Esophagus (tissue), 2 donors: Measurements from ENCODE around the gene TMEM117. TPM values are rescaled to one million over a fixed set of nuclear protein-coding genes. Genes with fewer than 3 reads are reported as not detected.

Experiments used
- H3K27ac ChIP-seq, 2 donors: one replicate each; pipeline ENCODE4 v1.5.1; 2013; ENCODE audit warnings: low read depth in 2 of 2, mild to moderate bottlenecking in 2 of 2, inconsistent platforms in 1 of 2, low read length in 1 of 2, moderate library complexity in 1 of 2
- H3K27me3 ChIP-seq, 2 donors: one replicate each; pipeline ENCODE4 v1.6.1; 2013; ENCODE audit warnings: low read length in 2 of 2, control low read depth in 1 of 2, mild to moderate bottlenecking in 1 of 2; ENCODE audit not compliant: insufficient read depth in 2 of 2, control insufficient read depth in 1 of 2
- H3K36me3 ChIP-seq, 2 donors: one replicate each; pipeline ENCODE4 v1.6.1; 2013; ENCODE audit warnings: low read length in 1 of 2; ENCODE audit not compliant: control insufficient read depth in 2 of 2, insufficient read depth in 2 of 2
- H3K4me1 ChIP-seq, 2 donors: one replicate each; pipeline ENCODE4 v1.6.1; 2013; ENCODE audit warnings: low read length in 1 of 2; ENCODE audit not compliant: control insufficient read depth in 2 of 2, insufficient read depth in 2 of 2
- H3K4me3 ChIP-seq, 2 donors: one replicate each; pipeline ENCODE4 v1.5.1; 2013; ENCODE audit warnings: low read length in 2 of 2, mild to moderate bottlenecking in 2 of 2, low read depth in 1 of 2, moderate library complexity in 1 of 2
- H3K9me3 ChIP-seq, 2 donors: one replicate each; pipeline ENCODE4 v1.6.1; 2013; ENCODE audit warnings: mild to moderate bottlenecking in 2 of 2, low read depth in 1 of 2, low read length in 1 of 2, moderate library complexity in 1 of 2; ENCODE audit not compliant: control insufficient read depth in 2 of 2, insufficient read depth in 1 of 2
- WGBS, 2 donors: extraction: QIAGEN DNeasy Blood & Tissue Kit; methylation state at CpG; one replicate each; pipeline ENCODE4 v1.1.7; 2013; 5-methylcytosine and 5-hydroxymethylcytosine counted together
- polyA plus RNA-seq, 2 donors: library from polyadenylated mRNA; stranded (reverse); fragments of 200-250 nt; gene quantifications; one replicate each; pipeline ENCODE4 v1.2.3, GENCODE V29; 2013
- donor health status: healthy with polysubstance abuse.
- donor health status: Bipolar disorder and iron deficiency.

TMEM117 gene
- polyA plus RNA-seq, 2 donors = 5.2 to 6.6 TPM

GRCh38 chr12:44127966-44128710, 292.3 kb downstream of the TMEM117 start:
- H3K4me1 ChIP-seq = no peaks in the 10 kb centered on the region
- no peak overlapping the region for H3K4me3 ChIP-seq
- H3K36me3 ChIP-seq = no peaks in the 10 kb centered on the region
- H3K9me3 ChIP-seq = no peaks in the 10 kb centered on the region
- no peak overlapping the region for H3K27ac ChIP-seq
- no peaks in the 10 kb centered on the region for H3K27me3 ChIP-seq
- WGBS, 2 donors = 88 to 100% methylated on average over 1 of the region's 1 CpG

GRCh38 chr12:44143175-44143574, 307.3 kb downstream of the TMEM117 start:
- WGBS, 2 donors = 71 to 87% methylated on average over 3 of the region's 3 CpGs
- H3K4me1 ChIP-seq = no peaks in the 10 kb centered on the region

GRCh38 chr12:44148936-44149335, 313.1 kb downstream of the TMEM117 start:
- Histone ChIP-seq H3K9me3 (no peaks in the 10 kb centered on the region), H3K4me1 (no peaks in the 10 kb centered on the region), H3K36me3 (no peaks in the 10 kb centered on the region), H3K4me3 (no peak overlapping the region), H3K27me3 (no peaks in the 10 kb centered on the region), H3K27ac (no peak overlapping the region)
- 91 to 93% methylated on average over 2 of the region's 2 CpGs for WGBS, 2 donors

More at GRCh38 chr12:44143175-44143574, 307.3 kb downstream of the TMEM117 start:
- no peaks in the 10 kb centered on the region for H3K36me3 ChIP-seq
- no peaks in the 10 kb centered on the region for H3K9me3 ChIP-seq
- H3K27ac ChIP-seq = no peak overlapping the region
- no peaks in the 10 kb centered on the region for H3K27me3 ChIP-seq
- no peak overlapping the region for H3K4me3 ChIP-seq

GRCh38 chr12:44154128-44154527, 318.2 kb downstream of the TMEM117 start:
- Histone ChIP-seq H3K4me3 (no peak overlapping the region), H3K4me1 (no peaks in the 10 kb centered on the region), H3K27me3 (no peaks in the 10 kb centered on the region), H3K36me3 (no peaks in the 10 kb centered on the region), H3K27ac (no peak overlapping the region), H3K9me3 (no peaks in the 10 kb centered on the region)
- WGBS, 2 donors = 76% methylated on average over 5 of the region's 5 CpGs

GRCh38 chr12:44155358-44155757, 319.5 kb downstream of the TMEM117 start:
- Histone ChIP-seq H3K27ac (no peak overlapping the region), H3K9me3 (no peaks in the 10 kb centered on the region), H3K4me3 (no peak overlapping the region), H3K4me1 (no peaks in the 10 kb centered on the region), H3K27me3 (no peaks in the 10 kb centered on the region), H3K36me3 (no peaks in the 10 kb centered on the region)
- WGBS, 2 donors = 72 to 80% methylated on average over 2 of the region's 2 CpGs

GRCh38 chr12:44157359-44157758, 321.5 kb downstream of the TMEM117 start:
- no peaks in the 10 kb centered on the region for H3K36me3 ChIP-seq
- H3K4me3 ChIP-seq = no peak overlapping the region
- H3K27ac ChIP-seq = no peak overlapping the region
- H3K9me3 ChIP-seq = no peaks in the 10 kb centered on the region
- H3K4me1 ChIP-seq = no peaks in the 10 kb centered on the region
- no peaks in the 10 kb centered on the region for H3K27me3 ChIP-seq
- WGBS, 2 donors = 67 to 73% methylated on average over 2 of the region's 2 CpGs

GRCh38 chr12:44158746-44159145, 322.9 kb downstream of the TMEM117 start:
- no peaks in the 10 kb centered on the region for H3K27me3 ChIP-seq
- 81 to 82% methylated on average over 2 of the region's 2 CpGs for WGBS, 2 donors
- H3K9me3 ChIP-seq = no peaks in the 10 kb centered on the region
- no peaks in the 10 kb centered on the region for H3K4me1 ChIP-seq
- H3K27ac ChIP-seq = no peak overlapping the region
- H3K4me3 ChIP-seq = no peak overlapping the region
- H3K36me3 ChIP-seq = no peaks in the 10 kb centered on the region

- Histone ChIP-seq H3K9me3 (no peaks in the 10 kb centered on the region), H3K27me3 (no peaks in the 10 kb centered on the region), H3K36me3 (no peaks in the 10 kb centered on the region), H3K4me3 (no peak overlapping the region), H3K27ac (no peak overlapping the region), H3K4me1 (no peaks in the 10 kb centered on the region)
Observed at GRCh38 chr12:44159216-44159615, 323.3 kb downstream of the TMEM117 start.

GRCh38 chr12:44159862-44160261, 324.0 kb downstream of the TMEM117 start:
- no peaks in the 10 kb centered on the region for H3K9me3 ChIP-seq
- H3K27me3 ChIP-seq = no peaks in the 10 kb centered on the region
- no peaks in the 10 kb centered on the region for H3K4me1 ChIP-seq
- WGBS, 2 donors = 96 to 97% methylated on average over 3 of the region's 3 CpGs
- no peak overlapping the region for H3K4me3 ChIP-seq
- no peaks in the 10 kb centered on the region for H3K36me3 ChIP-seq
- H3K27ac ChIP-seq = no peak overlapping the region

- no peaks in the 10 kb centered on the region for H3K36me3 ChIP-seq
- no peak overlapping the region for H3K4me3 ChIP-seq
- no peaks in the 10 kb centered on the region for H3K9me3 ChIP-seq
- no peaks in the 10 kb centered on the region for H3K4me1 ChIP-seq
- 74 to 76% methylated on average over 3 of the region's 3 CpGs for WGBS, 2 donors
- no peak overlapping the region for H3K27ac ChIP-seq
- H3K27me3 ChIP-seq = no peaks in the 10 kb centered on the region
Observed at GRCh38 chr12:44162961-44163360, 327.1 kb downstream of the TMEM117 start.
